ENCODE data around the gene PACRG.

PACRG gene

DNA sequence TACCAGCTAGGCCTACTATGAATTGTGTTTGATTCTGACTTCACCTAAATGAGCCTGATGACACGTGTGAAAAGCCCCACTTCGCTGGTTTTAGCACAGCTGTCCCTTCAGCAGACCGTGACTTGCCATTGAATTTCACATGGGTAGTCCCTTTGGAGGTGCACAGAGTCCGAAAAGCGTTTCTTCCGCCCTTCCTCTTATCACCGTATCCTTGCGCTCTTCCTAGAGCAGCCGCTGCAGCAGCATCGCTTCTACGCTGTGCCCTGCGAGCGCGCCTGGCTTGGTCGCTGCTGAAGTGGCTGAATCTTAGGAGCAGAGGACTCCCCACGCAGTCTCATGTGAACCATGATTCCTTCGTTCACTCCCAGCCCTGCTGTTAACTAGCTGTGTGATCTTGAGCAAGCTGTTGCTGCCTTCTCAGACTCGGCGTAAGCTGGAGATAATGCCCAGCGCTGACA lies 127.0 kb downstream of the PACRG start:
- in situ Hi-C loops (cut with MboI; ENCODE audit: low pct_unique_long_range_greater_than_20kb, low sequenced_read_pairs, unreplicated experiment) = no loop called here
- TF ChIP-seq, protein P1, sequence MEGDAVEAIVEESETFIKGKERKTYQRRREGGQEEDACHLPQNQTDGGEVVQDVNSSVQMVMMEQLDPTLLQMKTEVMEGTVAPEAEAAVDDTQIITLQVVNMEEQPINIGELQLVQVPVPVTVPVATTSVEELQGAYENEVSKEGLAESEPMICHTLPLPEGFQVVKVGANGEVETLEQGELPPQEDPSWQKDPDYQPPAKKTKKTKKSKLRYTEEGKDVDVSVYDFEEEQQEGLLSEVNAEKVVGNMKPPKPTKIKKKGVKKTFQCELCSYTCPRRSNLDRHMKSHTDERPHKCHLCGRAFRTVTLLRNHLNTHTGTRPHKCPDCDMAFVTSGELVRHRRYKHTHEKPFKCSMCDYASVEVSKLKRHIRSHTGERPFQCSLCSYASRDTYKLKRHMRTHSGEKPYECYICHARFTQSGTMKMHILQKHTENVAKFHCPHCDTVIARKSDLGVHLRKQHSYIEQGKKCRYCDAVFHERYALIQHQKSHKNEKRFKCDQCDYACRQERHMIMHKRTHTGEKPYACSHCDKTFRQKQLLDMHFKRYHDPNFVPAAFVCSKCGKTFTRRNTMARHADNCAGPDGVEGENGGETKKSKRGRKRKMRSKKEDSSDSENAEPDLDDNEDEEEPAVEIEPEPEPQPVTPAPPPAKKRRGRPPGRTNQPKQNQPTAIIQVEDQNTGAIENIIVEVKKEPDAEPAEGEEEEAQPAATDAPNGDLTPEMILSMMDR (IDR thresholded peaks at IDR 0.05; ENCODE audit: extremely low read depth, insufficient read depth, missing control alignments) = no peak
- no peak for DNase-seq (ENCODE audit: low spot score)

DNA sequence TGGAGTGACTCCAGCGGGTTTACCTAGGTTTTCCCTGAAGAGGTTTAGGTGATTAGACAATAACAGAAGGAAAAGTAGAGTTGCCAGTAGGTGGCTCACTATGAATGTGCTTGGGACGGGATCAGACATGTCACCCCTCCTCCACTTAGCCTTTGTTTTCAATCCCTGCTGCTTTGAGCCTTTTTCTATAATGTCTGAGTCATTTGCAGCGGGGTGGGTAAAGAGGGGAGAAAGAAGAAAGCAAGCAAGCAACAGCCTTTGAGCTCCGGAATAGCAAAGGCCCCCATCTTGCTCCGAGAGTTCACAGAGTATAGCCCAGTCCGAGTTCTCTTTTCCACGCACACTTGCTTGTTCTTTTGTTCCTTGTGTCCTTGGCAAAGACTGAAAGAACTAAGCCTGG lies 129.1 kb downstream of the PACRG start:
- TF ChIP-seq, protein P1 (IDR thresholded peaks at IDR 0.05; ENCODE audit: extremely low read depth, insufficient read depth, missing control alignments) = peak; percentile 11
- in situ Hi-C loops (cut with MboI; ENCODE audit: low pct_unique_long_range_greater_than_20kb, low sequenced_read_pairs, unreplicated experiment) = no loop called here
- no peak for DNase-seq (ENCODE audit: low spot score)

DNA sequence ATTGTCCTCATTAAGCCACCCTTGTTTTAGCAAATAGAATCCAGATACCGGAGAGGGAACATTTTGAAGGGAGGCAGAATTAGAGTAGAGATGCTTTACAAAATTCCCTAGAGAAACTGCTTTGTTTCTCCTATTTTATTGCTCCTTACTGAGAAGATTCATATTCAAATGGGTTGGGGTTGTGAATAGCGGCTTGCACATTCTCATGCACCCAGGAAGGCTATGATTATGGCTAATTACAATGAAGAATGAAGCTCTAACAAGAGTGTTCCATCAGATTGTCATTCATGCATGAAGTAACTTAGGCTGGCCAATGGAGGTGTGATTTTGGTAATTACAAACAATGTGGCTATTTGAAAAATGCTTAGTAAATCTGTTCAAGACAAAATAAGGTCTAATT lies 129.6 kb downstream of the PACRG start:
- in situ Hi-C loops (cut with MboI; ENCODE audit: low pct_unique_long_range_greater_than_20kb, low sequenced_read_pairs, unreplicated experiment) = no loop called here
- no peak for DNase-seq (ENCODE audit: low spot score)

DNA sequence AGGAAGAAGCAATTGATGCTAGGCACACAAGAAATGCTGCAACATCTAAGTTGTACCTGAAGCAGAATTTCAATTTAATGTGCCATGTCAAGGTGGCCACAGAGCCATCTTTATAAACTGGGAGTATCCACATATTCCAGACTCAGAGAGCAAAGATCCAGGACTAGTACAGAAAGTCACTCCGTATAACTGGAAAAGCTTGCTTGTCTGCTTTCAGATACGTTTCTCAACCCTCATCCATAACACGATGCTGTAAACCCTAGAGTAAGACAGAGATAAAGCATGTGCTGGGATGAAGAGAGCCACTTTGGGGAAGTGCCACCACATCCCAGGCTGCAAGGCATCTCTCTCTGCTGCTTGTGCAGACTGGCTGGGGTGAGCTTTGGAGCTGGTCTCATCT lies 134.7 kb downstream of the PACRG start:
- TF ChIP-seq, protein P1 (IDR thresholded peaks at IDR 0.05; ENCODE audit: extremely low read depth, insufficient read depth, missing control alignments) = no peak
- no peak for DNase-seq (ENCODE audit: low spot score)
- in situ Hi-C loops (cut with MboI; ENCODE audit: low pct_unique_long_range_greater_than_20kb, low sequenced_read_pairs, unreplicated experiment) = no loop called here

More for the DNA sequence above, 129.6 kb downstream of the PACRG start:
- TF ChIP-seq, protein P1 (IDR thresholded peaks at IDR 0.05; ENCODE audit: extremely low read depth, insufficient read depth, missing control alignments) = no peak

DNA sequence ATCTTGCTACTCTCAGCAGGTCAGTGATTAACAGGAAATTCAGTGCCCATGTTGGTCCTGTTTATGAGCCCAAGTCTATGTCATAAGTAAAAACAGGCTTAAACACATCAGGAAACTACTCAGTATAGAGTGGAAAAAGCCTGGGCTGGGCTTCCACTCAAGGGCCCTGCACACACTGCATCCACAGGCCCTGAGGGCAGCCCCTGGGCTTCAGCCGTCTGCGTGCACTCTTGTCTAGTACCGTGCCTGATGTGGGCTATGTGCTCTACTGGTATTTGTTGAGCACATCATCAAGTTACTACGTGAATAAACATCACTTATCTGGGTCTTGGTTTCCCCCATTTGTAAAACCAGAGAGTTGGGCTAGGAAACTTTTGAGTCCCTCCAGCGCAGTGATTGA lies 135.2 kb downstream of the PACRG start:
- in situ Hi-C loops (cut with MboI; ENCODE audit: low pct_unique_long_range_greater_than_20kb, low sequenced_read_pairs, unreplicated experiment) = no loop called here
- DNase-seq (ENCODE audit: low spot score) = no peak
- TF ChIP-seq, protein P1 (IDR thresholded peaks at IDR 0.05; ENCODE audit: extremely low read depth, insufficient read depth, missing control alignments) = no peak

DNA sequence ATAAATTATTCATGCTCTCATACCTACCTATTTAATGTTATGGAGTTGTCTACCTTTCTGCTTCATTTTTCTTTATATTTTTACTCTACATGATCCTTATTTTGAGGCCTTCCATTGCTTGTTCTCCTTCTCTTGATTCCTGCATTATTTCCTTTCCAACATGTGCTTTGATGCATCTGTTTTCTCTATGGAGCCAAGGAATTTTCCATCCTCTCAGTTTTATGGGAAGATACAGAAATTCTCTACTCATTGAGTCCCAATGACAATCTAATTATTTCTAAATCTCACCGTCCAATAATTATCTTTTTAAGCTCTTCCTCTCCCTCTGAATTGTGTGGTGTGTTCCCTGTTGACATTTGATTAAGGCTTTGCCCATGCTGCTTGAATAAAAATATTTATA lies 136.0 kb downstream of the PACRG start:
- TF ChIP-seq, protein P1 (IDR thresholded peaks at IDR 0.05; ENCODE audit: extremely low read depth, insufficient read depth, missing control alignments) = no peak
- in situ Hi-C loops (cut with MboI; ENCODE audit: low pct_unique_long_range_greater_than_20kb, low sequenced_read_pairs, unreplicated experiment) = no loop called here
- DNase-seq (ENCODE audit: low spot score) = no peak

DNA sequence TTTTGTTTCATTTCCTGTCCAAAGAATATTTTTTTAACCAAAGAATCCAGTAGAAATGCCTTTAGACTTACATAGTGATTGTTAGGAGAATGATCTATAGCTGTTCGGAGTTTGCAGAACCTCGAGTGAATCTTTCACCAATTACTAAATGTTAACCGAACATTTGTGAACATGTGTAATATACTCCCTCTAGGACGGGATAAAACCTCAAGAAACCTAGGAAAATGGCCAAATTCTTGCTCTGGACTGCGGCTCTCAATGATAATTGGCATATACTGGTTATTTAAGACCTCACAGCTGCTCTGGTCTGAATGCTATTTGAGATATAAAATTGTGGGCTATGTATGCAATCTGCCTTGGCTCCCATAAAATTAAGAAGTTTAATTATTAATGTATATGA lies 137.1 kb downstream of the PACRG start:
- TF ChIP-seq, protein P1 (IDR thresholded peaks at IDR 0.05; ENCODE audit: extremely low read depth, insufficient read depth, missing control alignments) = no peak
- in situ Hi-C loops (cut with MboI; ENCODE audit: low pct_unique_long_range_greater_than_20kb, low sequenced_read_pairs, unreplicated experiment) = no loop called here
- DNase-seq (ENCODE audit: low spot score) = no peak

Data from GM13977 (cell line).